Endothelial cell (in vitro differentiated cells): Measurements from ENCODE around the gene TK1. TPM values are rescaled to one million over a fixed set of nuclear protein-coding genes. Genes with fewer than 3 reads are reported as not detected.

Experiments used
- DNase-seq: peaks from one replicate; pipeline ENCODE4 v3.0.0; 2021; ENCODE audit warnings: low spot score
- H3K27ac Mint-ChIP-seq: one replicate; pipeline ENCODE4 v1.8.0; 2021; ENCODE audit warnings: mixed read lengths, inconsistent platforms; ENCODE audit not compliant: unreplicated experiment
- H3K27me3 Mint-ChIP-seq: one replicate; pipeline ENCODE4 v1.8.0; 2021; ENCODE audit warnings: mild to moderate bottlenecking, moderate library complexity, mixed read lengths, inconsistent platforms; ENCODE audit not compliant: unreplicated experiment
- H3K36me3 Mint-ChIP-seq: one replicate; pipeline ENCODE4 v1.8.0; 2021; ENCODE audit warnings: mild to moderate bottlenecking, low read depth, mixed read lengths, inconsistent platforms; ENCODE audit not compliant: unreplicated experiment
- H3K4me1 Mint-ChIP-seq: one replicate; pipeline ENCODE4 v1.8.0; 2021; ENCODE audit warnings: mild to moderate bottlenecking, mixed read lengths, inconsistent platforms; ENCODE audit not compliant: unreplicated experiment
- H3K4me3 Mint-ChIP-seq: one replicate; pipeline ENCODE4 v1.8.0; 2021; ENCODE audit warnings: mild to moderate bottlenecking, mixed read lengths, inconsistent platforms; ENCODE audit not compliant: unreplicated experiment
- H3K9me3 Mint-ChIP-seq: one replicate; pipeline ENCODE4 v1.8.0; 2021; ENCODE audit warnings: mixed read lengths, inconsistent platforms; ENCODE audit not compliant: unreplicated experiment
- CTCF ChIP-seq: fragments of 200-600 bp; sonication (generic); IDR thresholded peaks from one replicate; pipeline ENCODE4 v1.5.0; 2021; ENCODE audit warnings: antibody characterized with exemption; ENCODE audit not compliant: unreplicated experiment
- total RNA-seq: library from RNA; stranded (reverse); fragmentation: NEBNext Ultra II Directional; extraction: Animal tissue kit (Norgen Biotek cat#: 25700); gene quantifications from one replicate; pipeline ENCODE4 v1.2.1, GENCODE V29; 2021; ENCODE audit not compliant: unreplicated experiment

The TK1 gene
- total RNA-seq, 1 donor from 2014 or later = 23.8 TPM

- DNase-seq = no peak
- Mint-ChIP-seq H3K4me3 (no peak overlapping the region), H3K27ac (no peak overlapping the region), H3K4me1 (peaks cover 20% of the 10 kb centered on the region), H3K9me3 (no peaks in the 10 kb centered on the region), H3K27me3 (peaks cover 5% of the 10 kb centered on the region), H3K36me3 (peaks cover 7% of the 10 kb centered on the region)
- no peak for TF ChIP-seq CTCF
These were observed 41.9 kb downstream of the TK1 start for GRCh38 chr17:78144736-78145641.

- no peak for DNase-seq
- Mint-ChIP-seq H3K4me1 (peaks cover 22% of the 10 kb centered on the region), H3K4me3 (no peak overlapping the region), H3K27me3 (peaks cover 7% of the 10 kb centered on the region), H3K9me3 (no peaks in the 10 kb centered on the region), H3K27ac (no peak overlapping the region), H3K36me3 (peaks cover 7% of the 10 kb centered on the region)
- no peak for TF ChIP-seq CTCF
These were observed 42.6 kb downstream of the TK1 start for GRCh38 chr17:78144147-78144719.

- no peak overlapping the region for H3K27ac Mint-ChIP-seq
These were observed 43.4 kb downstream of the TK1 start for GRCh38 chr17:78143214-78144146.

GRCh38 chr17:78142119-78142861 lies 44.6 kb downstream of the TK1 start:
- Mint-ChIP-seq H3K27me3 (peaks cover 7% of the 10 kb centered on the region), H3K4me3 (peak overlapping the region; percentile 51), H3K36me3 (peaks cover 7% of the 10 kb centered on the region), H3K4me1 (peaks cover 14% of the 10 kb centered on the region), H3K27ac (no peak overlapping the region), H3K9me3 (no peaks in the 10 kb centered on the region)
- no peak for DNase-seq
- TF ChIP-seq CTCF = no peak

More at GRCh38 chr17:78143214-78144146, 43.4 kb downstream of the TK1 start:
- peaks cover 7% of the 10 kb centered on the region for H3K27me3 Mint-ChIP-seq
- H3K4me3 Mint-ChIP-seq = no peak overlapping the region
- no peak for DNase-seq
- H3K9me3 Mint-ChIP-seq = no peaks in the 10 kb centered on the region
- no peak for TF ChIP-seq CTCF
- peaks cover 7% of the 10 kb centered on the region for H3K36me3 Mint-ChIP-seq
- H3K4me1 Mint-ChIP-seq = peaks cover 17% of the 10 kb centered on the region
